BE2C (cell line): ENCODE data around the gene HNRNPUL1.
A peak's percentile ranks its signal among the peaks of the same experiment; 100 is the strongest.

Experiments
- DNase-seq: peaks from one replicate; pipeline ENCODE4 v3.0.0-alpha.2; 2020
- H3K27me3 ChIP-seq: fragments of 250-450 bp; sonication (Bioruptor Pico); 2 replicates; pipeline ENCODE4 v1.5.1; 2020; ENCODE audit warnings: mild to moderate bottlenecking
- H3K36me3 ChIP-seq: fragments of 250-450 bp; sonication (Bioruptor Pico); 2 replicates; pipeline ENCODE4 v1.5.1; 2020; ENCODE audit warnings: mild to moderate bottlenecking
- H3K4me1 ChIP-seq: fragments of 250-450 bp; sonication (Bioruptor Pico); 2 replicates; pipeline ENCODE4 v1.5.1; 2020
- H3K4me3 ChIP-seq: 2 replicates; pipeline ENCODE4 v1.5.1; 2011; ENCODE audit warnings: low read depth, low read length
- H3K9me3 ChIP-seq: fragments of 250-450 bp; sonication (Bioruptor Pico); 2 replicates; pipeline ENCODE4 v1.5.1; 2020
- TF ChIP-seq, protein P1 (sequence below): IDR thresholded peaks from 2 replicates; pipeline ENCODE4 v1.5.1; 2012; ENCODE audit warnings: mild to moderate bottlenecking, low read depth, low read length

The HNRNPUL1 gene

DNA sequence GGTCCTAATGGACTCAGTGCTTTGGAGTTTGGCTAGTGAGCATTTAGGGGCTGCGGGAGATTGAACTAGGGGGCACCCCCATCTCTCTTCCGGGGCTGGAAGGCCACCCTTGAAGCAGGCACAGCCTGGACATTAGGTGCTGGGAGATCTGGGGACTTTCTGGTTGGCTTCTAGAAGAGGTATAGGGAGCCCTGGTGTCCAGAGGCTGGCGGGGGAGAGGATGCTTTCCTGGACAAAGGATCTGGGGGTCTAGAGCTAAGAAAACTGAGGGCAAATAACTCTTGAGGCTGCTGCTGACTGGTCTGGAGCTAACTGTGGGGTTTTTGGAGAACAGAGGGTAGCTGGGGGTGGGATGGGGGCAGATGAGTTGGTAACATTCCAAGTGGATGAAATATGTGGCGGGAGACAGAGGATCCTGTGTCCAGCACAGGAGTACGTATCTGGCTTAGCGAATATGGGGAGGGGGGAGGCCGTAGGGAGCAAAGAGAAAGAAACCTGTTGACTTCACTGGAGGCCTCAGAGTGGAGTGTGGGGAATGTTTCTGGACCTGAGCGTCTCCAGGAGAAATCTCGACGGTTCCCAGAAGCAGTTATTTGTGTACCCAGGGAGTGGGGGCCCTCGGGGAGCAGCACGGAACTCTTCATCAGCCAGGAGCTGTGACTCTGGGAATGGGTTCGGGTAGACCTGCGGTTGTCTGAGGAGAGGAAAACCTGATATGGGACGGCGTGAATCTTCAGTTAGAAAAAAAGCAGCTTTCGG, 1.4 kb downstream of the HNRNPUL1 start:
- Histone ChIP-seq H3K27me3 (0 out of 2 replicates have a peak, but pooled peaks cover 4% of the 10 kb centered on the region), H3K36me3 (peaks cover 48% of the 10 kb centered on the region), H3K4me1 (no peaks in the 10 kb centered on the region), H3K4me3 (peak overlapping the region; percentile 94), H3K9me3 (no peaks in the 10 kb centered on the region)
- peak; percentile 16 for DNase-seq
- TF ChIP-seq, protein P1, sequence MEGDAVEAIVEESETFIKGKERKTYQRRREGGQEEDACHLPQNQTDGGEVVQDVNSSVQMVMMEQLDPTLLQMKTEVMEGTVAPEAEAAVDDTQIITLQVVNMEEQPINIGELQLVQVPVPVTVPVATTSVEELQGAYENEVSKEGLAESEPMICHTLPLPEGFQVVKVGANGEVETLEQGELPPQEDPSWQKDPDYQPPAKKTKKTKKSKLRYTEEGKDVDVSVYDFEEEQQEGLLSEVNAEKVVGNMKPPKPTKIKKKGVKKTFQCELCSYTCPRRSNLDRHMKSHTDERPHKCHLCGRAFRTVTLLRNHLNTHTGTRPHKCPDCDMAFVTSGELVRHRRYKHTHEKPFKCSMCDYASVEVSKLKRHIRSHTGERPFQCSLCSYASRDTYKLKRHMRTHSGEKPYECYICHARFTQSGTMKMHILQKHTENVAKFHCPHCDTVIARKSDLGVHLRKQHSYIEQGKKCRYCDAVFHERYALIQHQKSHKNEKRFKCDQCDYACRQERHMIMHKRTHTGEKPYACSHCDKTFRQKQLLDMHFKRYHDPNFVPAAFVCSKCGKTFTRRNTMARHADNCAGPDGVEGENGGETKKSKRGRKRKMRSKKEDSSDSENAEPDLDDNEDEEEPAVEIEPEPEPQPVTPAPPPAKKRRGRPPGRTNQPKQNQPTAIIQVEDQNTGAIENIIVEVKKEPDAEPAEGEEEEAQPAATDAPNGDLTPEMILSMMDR: no peak

DNA sequence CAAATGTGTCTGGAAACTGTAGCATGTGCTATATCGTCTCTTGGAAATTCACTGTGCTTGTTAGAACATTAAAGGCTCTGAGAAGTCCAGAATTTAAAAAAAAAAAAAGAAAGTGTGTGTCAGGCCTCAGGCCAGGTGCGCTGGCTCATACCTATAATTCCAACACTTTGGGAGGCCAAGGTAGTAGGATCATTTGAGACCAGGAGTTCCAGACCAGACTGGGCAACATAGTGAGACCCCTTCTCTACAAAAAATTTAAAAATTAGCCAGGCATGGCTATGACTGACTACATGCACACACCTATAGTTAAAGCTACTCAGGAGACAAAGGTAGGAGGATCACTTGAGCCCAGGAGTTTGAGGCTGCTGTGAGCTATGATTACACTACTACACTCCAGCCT, 4.9 kb downstream of the HNRNPUL1 start:
- DNase-seq: no peak
- no peaks in the 10 kb centered on the region for H3K9me3 ChIP-seq
- TF ChIP-seq, protein P1: no peak

DNA sequence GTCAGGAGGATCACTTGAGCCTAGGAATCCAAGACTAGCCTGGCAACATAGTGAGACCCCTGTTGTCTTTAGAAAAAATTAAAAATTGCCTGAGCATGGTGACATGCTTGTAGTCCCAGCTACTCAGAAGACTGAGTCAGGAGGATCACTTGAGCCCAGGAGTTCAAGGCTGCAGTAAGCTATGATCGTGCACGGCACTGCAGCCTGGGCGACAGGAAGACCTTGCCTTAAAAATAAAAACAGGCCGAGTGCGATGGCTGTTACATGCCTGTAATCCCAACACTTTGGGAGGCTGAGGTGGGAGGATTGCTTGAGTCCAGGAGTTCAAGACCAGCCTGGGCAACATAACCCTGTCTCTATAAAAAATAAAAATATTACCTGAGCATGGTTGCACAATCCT, 5.4 kb downstream of the HNRNPUL1 start:
- no peaks in the 10 kb centered on the region for H3K9me3 ChIP-seq
- H3K27me3 ChIP-seq: no peaks in the 10 kb centered on the region
- no peak overlapping the region for H3K4me3 ChIP-seq
- TF ChIP-seq, protein P1: no peak
- H3K36me3 ChIP-seq: peaks cover 85% of the 10 kb centered on the region
- H3K4me1 ChIP-seq: no peaks in the 10 kb centered on the region
- no peak for DNase-seq

More for the DNA sequence above, 4.9 kb downstream of the HNRNPUL1 start:
- H3K36me3 ChIP-seq: peaks cover 83% of the 10 kb centered on the region
- H3K27me3 ChIP-seq: no peaks in the 10 kb centered on the region
- H3K4me1 ChIP-seq: no peaks in the 10 kb centered on the region
- H3K4me3 ChIP-seq: no peak overlapping the region

DNA sequence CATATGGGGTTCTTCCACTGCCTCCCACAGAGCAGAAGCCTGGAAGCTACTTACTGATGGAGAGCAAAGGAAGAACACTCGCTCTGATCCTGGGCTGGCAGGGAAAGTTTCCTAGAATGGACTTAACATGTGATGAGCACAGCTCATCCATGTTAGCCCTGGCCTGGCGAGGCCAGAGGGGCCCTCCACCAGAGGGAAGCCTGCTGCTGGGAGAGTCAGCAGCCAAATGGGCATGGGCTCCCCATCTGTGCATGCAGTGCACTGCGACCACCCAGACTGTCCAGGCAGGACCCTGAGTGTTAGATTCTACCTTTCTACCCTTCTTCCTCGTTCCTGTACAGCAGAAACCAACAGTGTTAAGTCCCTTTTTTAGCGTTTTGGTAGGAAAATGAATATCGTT, 8.9 kb downstream of the HNRNPUL1 start:
- TF ChIP-seq, protein P1: no peak
- H3K27me3 ChIP-seq: no peaks in the 10 kb centered on the region
- no peak overlapping the region for H3K4me3 ChIP-seq
- H3K9me3 ChIP-seq: no peaks in the 10 kb centered on the region
- H3K4me1 ChIP-seq: no peaks in the 10 kb centered on the region
- no peak for DNase-seq
- H3K36me3 ChIP-seq: peaks cover 99% of the 10 kb centered on the region

DNA sequence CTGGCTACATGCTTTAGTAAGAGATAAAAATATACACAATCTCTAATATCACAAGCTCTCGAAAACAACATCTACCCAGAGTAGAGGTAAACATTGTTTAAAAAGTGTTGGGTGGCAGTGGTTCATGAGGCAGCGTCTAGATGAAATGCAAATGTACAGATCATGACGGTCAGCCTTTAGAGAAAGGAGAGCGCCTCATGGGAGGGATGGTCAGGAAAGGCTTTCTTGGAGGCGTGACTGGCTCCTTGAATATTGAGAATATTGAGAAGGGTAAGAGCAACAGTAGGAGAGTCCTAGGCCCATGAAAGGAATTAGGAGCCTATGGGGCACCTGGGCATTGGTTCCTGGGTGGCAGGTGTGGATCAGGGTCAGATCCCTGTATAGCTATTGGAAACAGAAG, 10.6 kb downstream of the HNRNPUL1 start:
- no peak for DNase-seq
- TF ChIP-seq, protein P1: no peak
- Histone ChIP-seq H3K36me3 (peaks cover 99% of the 10 kb centered on the region), H3K4me3 (no peak overlapping the region), H3K27me3 (no peaks in the 10 kb centered on the region), H3K4me1 (no peaks in the 10 kb centered on the region), H3K9me3 (no peaks in the 10 kb centered on the region)

DNA sequence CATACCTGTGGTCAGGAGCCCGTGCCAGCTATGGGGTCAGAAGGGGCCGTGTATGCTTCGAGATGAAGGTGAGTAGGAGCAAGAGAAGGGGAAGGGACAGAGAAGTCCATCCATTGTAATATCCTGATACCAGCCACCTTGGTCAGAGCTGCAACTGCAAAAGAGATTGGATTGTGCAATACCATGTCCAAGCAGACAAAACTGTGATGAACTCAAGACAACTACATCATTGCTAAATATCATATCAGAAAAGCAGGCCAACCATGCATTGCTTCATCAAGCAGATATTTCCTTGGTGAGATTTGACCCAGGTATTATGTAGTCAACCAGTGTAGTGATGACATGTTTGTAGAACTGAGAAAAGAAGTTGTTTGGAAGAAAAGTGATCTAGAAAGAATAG, 12.1 kb downstream of the HNRNPUL1 start:
- Histone ChIP-seq H3K9me3 (no peaks in the 10 kb centered on the region), H3K27me3 (no peaks in the 10 kb centered on the region), H3K36me3 (peaks cover 100% of the 10 kb centered on the region), H3K4me1 (no peaks in the 10 kb centered on the region), H3K4me3 (no peak overlapping the region)
- TF ChIP-seq, protein P1: no peak
- no peak for DNase-seq
